ENCODE measurements around the gene CDX4.

The CDX4 gene

DNA sequence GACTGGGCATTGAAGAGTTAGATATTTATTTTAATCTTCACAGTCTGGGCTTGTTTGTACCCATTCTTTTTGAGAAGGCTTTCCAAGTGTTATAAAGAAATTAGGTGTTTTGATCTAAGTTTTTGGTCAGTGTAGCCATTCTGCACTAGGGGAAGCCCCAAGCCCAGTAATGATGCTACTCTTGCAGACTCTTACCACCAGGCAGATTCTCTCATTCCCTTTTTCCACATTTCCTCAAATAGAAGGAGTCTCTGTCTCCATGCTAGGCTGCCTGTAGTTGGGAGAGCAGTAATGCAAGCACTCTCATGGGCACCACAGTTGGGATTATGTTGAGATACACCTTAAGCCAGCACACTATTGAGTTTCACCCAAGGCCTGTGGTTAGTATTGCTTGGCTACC lies 21.5 kb downstream of the CDX4 start:
- no peak overlapping the region for H3K4me2 ChIP-seq (ENCODE audit: low read depth, low read length, poor library complexity, severe bottlenecking)
- no peaks in the 10 kb centered on the region for H3K36me3 ChIP-seq (ENCODE audit: insufficient read depth, low read length)
- no peaks in the 10 kb centered on the region for H3K9me3 ChIP-seq (ENCODE audit: insufficient read depth, low read depth, low read length)
- H3K9me2 ChIP-seq (replicated peaks; ENCODE audit: low read depth, low read length) = no peaks in the 10 kb centered on the region
- H4K20me1 ChIP-seq (ENCODE audit: insufficient read depth, low read length, poor library complexity, severe bottlenecking) = no peaks in the 10 kb centered on the region
- no peak overlapping the region for H2AFZ ChIP-seq (ENCODE audit: low read length)
- H3K9ac ChIP-seq (ENCODE audit: low read depth, low read length, poor library complexity, severe bottlenecking) = no peak overlapping the region
- no peaks in the 10 kb centered on the region for H3K4me1 ChIP-seq (ENCODE audit: insufficient read depth, low read length, poor library complexity, severe bottlenecking)
- H3K4me3 ChIP-seq (ENCODE audit: low read length, poor library complexity, severe bottlenecking) = no peak overlapping the region
- H3K27me3 ChIP-seq (ENCODE audit: insufficient read depth, low read length, poor library complexity, severe bottlenecking) = no peaks in the 10 kb centered on the region
- H3F3A ChIP-seq (ENCODE audit: low read depth) = no peaks in the 10 kb centered on the region
- no peak for TF ChIP-seq EZH2phosphoT487 (IDR thresholded peaks at IDR 0.05; ENCODE audit: borderline replicate concordance)
- TF ChIP-seq, protein P1, sequence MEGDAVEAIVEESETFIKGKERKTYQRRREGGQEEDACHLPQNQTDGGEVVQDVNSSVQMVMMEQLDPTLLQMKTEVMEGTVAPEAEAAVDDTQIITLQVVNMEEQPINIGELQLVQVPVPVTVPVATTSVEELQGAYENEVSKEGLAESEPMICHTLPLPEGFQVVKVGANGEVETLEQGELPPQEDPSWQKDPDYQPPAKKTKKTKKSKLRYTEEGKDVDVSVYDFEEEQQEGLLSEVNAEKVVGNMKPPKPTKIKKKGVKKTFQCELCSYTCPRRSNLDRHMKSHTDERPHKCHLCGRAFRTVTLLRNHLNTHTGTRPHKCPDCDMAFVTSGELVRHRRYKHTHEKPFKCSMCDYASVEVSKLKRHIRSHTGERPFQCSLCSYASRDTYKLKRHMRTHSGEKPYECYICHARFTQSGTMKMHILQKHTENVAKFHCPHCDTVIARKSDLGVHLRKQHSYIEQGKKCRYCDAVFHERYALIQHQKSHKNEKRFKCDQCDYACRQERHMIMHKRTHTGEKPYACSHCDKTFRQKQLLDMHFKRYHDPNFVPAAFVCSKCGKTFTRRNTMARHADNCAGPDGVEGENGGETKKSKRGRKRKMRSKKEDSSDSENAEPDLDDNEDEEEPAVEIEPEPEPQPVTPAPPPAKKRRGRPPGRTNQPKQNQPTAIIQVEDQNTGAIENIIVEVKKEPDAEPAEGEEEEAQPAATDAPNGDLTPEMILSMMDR (conservative IDR thresholded peaks at IDR 0.05; ENCODE audit: low read length) = no peak
- H3K79me2 ChIP-seq (ENCODE audit: insufficient read depth, low read length) = no peaks in the 10 kb centered on the region

DNA sequence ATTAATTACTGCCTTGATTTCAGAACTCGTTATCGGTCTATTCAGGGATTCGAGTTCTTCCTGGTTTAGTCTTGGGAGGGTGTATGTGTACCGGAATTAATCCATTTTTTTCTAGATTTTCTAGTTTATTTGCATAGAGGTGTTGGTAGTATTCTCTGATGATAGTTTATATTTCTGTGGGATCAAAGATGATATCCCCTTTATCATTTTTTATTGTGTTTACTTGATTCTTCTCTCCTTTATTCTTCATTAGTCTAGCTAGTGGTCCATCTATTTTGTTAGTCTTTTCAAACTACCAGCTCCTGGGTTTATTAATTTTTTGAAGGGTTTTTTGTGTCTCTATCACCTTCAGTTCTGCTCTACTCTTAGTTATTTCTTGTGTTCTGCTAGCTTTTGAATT lies 32.1 kb downstream of the CDX4 start:
- no peaks in the 10 kb centered on the region for H3F3A ChIP-seq (ENCODE audit: low read depth)
- H3K27me3 ChIP-seq (ENCODE audit: insufficient read depth, low read length, poor library complexity, severe bottlenecking) = no peaks in the 10 kb centered on the region
- no peak overlapping the region for H3K4me2 ChIP-seq (ENCODE audit: low read depth, low read length, poor library complexity, severe bottlenecking)
- H3K9me2 ChIP-seq (replicated peaks; ENCODE audit: low read depth, low read length) = no peaks in the 10 kb centered on the region
- H3K36me3 ChIP-seq (ENCODE audit: insufficient read depth, low read length) = no peaks in the 10 kb centered on the region
- no peak overlapping the region for H3K4me3 ChIP-seq (ENCODE audit: low read length, poor library complexity, severe bottlenecking)
- H4K20me1 ChIP-seq (ENCODE audit: insufficient read depth, low read length, poor library complexity, severe bottlenecking) = no peaks in the 10 kb centered on the region
- no peaks in the 10 kb centered on the region for H3K9me3 ChIP-seq (ENCODE audit: insufficient read depth, low read depth, low read length)
- TF ChIP-seq, protein P1 (conservative IDR thresholded peaks at IDR 0.05; ENCODE audit: low read length) = no peak
- no peak for TF ChIP-seq EZH2phosphoT487 (IDR thresholded peaks at IDR 0.05; ENCODE audit: borderline replicate concordance)
- no peaks in the 10 kb centered on the region for H3K79me2 ChIP-seq (ENCODE audit: insufficient read depth, low read length)
- H2AFZ ChIP-seq (ENCODE audit: low read length) = no peak overlapping the region
- no peaks in the 10 kb centered on the region for H3K4me1 ChIP-seq (ENCODE audit: insufficient read depth, low read length, poor library complexity, severe bottlenecking)
- no peak overlapping the region for H3K9ac ChIP-seq (ENCODE audit: low read depth, low read length, poor library complexity, severe bottlenecking)

DNA sequence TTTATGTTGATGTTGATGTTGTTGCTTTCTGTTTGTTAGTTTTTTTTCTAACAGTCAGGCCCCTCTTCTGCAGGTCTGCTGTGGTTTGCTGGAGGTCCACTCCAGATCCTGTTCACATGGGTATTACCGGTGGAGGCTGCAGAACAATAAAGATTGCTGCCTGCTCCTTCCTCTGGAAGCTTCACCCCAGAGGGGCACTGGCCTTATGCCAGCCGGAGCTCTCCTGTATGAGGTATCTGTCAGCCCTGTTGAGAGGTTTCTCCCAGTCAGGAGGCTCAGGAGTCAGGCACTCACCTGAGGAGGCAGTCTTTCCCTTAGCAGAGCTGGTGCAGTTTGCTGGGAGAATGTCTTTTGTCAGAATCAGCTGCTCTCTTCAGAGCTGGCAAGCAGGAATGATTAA lies 34.7 kb downstream of the CDX4 start:
- H3K36me3 ChIP-seq (ENCODE audit: insufficient read depth, low read length) = no peaks in the 10 kb centered on the region
- H3K4me3 ChIP-seq (ENCODE audit: low read length, poor library complexity, severe bottlenecking) = no peak overlapping the region
- no peaks in the 10 kb centered on the region for H3K4me1 ChIP-seq (ENCODE audit: insufficient read depth, low read length, poor library complexity, severe bottlenecking)
- no peaks in the 10 kb centered on the region for H4K20me1 ChIP-seq (ENCODE audit: insufficient read depth, low read length, poor library complexity, severe bottlenecking)
- H2AFZ ChIP-seq (ENCODE audit: low read length) = no peak overlapping the region
- H3K79me2 ChIP-seq (ENCODE audit: insufficient read depth, low read length) = no peaks in the 10 kb centered on the region
- no peaks in the 10 kb centered on the region for H3F3A ChIP-seq (ENCODE audit: low read depth)
- no peak overlapping the region for H3K4me2 ChIP-seq (ENCODE audit: low read depth, low read length, poor library complexity, severe bottlenecking)
- H3K9ac ChIP-seq (ENCODE audit: low read depth, low read length, poor library complexity, severe bottlenecking) = no peak overlapping the region
- H3K27me3 ChIP-seq (ENCODE audit: insufficient read depth, low read length, poor library complexity, severe bottlenecking) = no peaks in the 10 kb centered on the region
- H3K9me3 ChIP-seq (ENCODE audit: insufficient read depth, low read depth, low read length) = no peaks in the 10 kb centered on the region
- TF ChIP-seq, protein P1 (conservative IDR thresholded peaks at IDR 0.05; ENCODE audit: low read length) = no peak
- no peak for TF ChIP-seq EZH2phosphoT487 (IDR thresholded peaks at IDR 0.05; ENCODE audit: borderline replicate concordance)
- no peaks in the 10 kb centered on the region for H3K9me2 ChIP-seq (replicated peaks; ENCODE audit: low read depth, low read length)

Measured in Loucy (cell line).